Trophoblast cell (in vitro differentiated cells and primary cell): ENCODE results near the gene MYO10.

Experiments used
- DNase-seq, 2 donors: peaks; one replicate each; pipeline ENCODE4 v3.0.0-alpha.2; 2016
- H2AFZ ChIP-seq: 2 replicates; pipeline ENCODE4 v1.6.1; 2013; ENCODE audit warnings: low read length, moderate library complexity, mild to moderate bottlenecking; ENCODE audit not compliant: insufficient read depth, poor library complexity
- H2AK5ac ChIP-seq: 2 replicates; pipeline ENCODE4 v1.6.1; 2013; ENCODE audit warnings: mild to moderate bottlenecking, low read length
- H2BK120ac ChIP-seq: 2 replicates; pipeline ENCODE4 v1.6.1; 2013; ENCODE audit warnings: low read length, mild to moderate bottlenecking, moderate library complexity; ENCODE audit not compliant: insufficient read depth, poor library complexity
- H2BK12ac ChIP-seq: 2 replicates; pipeline ENCODE4 v1.6.1; 2013; ENCODE audit warnings: mild to moderate bottlenecking, low read length, moderate library complexity
- H2BK5ac ChIP-seq: 2 replicates; pipeline ENCODE4 v1.6.1; 2013; ENCODE audit warnings: low read length, low read depth, moderate library complexity, mild to moderate bottlenecking; ENCODE audit not compliant: poor library complexity
- H3K14ac ChIP-seq: 2 replicates; pipeline ENCODE4 v1.6.1; 2013; ENCODE audit warnings: mild to moderate bottlenecking, low read length
- H3K18ac ChIP-seq: 2 replicates; pipeline ENCODE4 v1.6.1; 2013; ENCODE audit warnings: mild to moderate bottlenecking, low read length
- H3K23ac ChIP-seq: 2 replicates; pipeline ENCODE4 v1.6.1; 2013; ENCODE audit warnings: low read length
- H3K27ac ChIP-seq: 2 replicates; pipeline ENCODE4 v1.5.1; 2013; ENCODE audit warnings: low read depth, mild to moderate bottlenecking, inconsistent platforms, low read length, moderate library complexity
- H3K27me3 ChIP-seq: 2 replicates; pipeline ENCODE4 v1.6.1; 2013; ENCODE audit warnings: inconsistent platforms, mild to moderate bottlenecking, low read length, moderate library complexity; ENCODE audit not compliant: insufficient read depth
- H3K36me3 ChIP-seq, 2 experiments: 1 replicate in 1 of 2; 2 replicates in 1 of 2; pipeline ENCODE4 v1.6.1; 2013; ENCODE audit warnings: low read length in 2 of 2, mild to moderate bottlenecking in 2 of 2, moderate library complexity in 1 of 2; ENCODE audit not compliant: insufficient read depth in 2 of 2, control insufficient read depth in 1 of 2
- H3K4ac ChIP-seq: 2 replicates; pipeline ENCODE4 v1.6.1; 2013; ENCODE audit warnings: low read depth, mild to moderate bottlenecking, low read length, moderate library complexity
- H3K4me1 ChIP-seq, 2 experiments: 1 replicate in 1 of 2; 2 replicates in 1 of 2; pipeline ENCODE4 v1.6.1; 2013; ENCODE audit warnings: low read length in 2 of 2, mild to moderate bottlenecking in 2 of 2, moderate library complexity in 1 of 2; ENCODE audit not compliant: insufficient read depth in 2 of 2, control insufficient read depth in 1 of 2
- H3K4me2 ChIP-seq: 2 replicates; pipeline ENCODE4 v1.6.1; 2013; ENCODE audit warnings: inconsistent platforms, mild to moderate bottlenecking, low read length, moderate library complexity
- H3K4me3 ChIP-seq: 2 replicates; pipeline ENCODE4 v1.5.1; 2013; ENCODE audit warnings: mild to moderate bottlenecking, low read depth, low read length, inconsistent platforms
- H3K79me1 ChIP-seq: one replicate; pipeline ENCODE4 v1.6.1; 2013; ENCODE audit warnings: low read length
- H3K79me2 ChIP-seq: 2 replicates; pipeline ENCODE4 v1.6.1; 2013; ENCODE audit warnings: low read length, mild to moderate bottlenecking; ENCODE audit not compliant: control insufficient read depth, insufficient read depth, poor library complexity
- H3K9ac ChIP-seq: 2 replicates; pipeline ENCODE4 v1.6.1; 2013; ENCODE audit warnings: mild to moderate bottlenecking, low read length
- H3K9me3 ChIP-seq: 2 replicates; pipeline ENCODE4 v1.6.1; 2013; ENCODE audit warnings: low read depth, mild to moderate bottlenecking, control low read depth, inconsistent platforms, low read length; ENCODE audit not compliant: insufficient read depth
- H4K12ac ChIP-seq: 2 replicates; pipeline ENCODE4 v1.6.1; 2013; ENCODE audit warnings: low read depth, mild to moderate bottlenecking, low read length, moderate library complexity
- H4K8ac ChIP-seq: 2 replicates; pipeline ENCODE4 v1.6.1; 2013; ENCODE audit warnings: low read depth, mild to moderate bottlenecking, low read length, moderate library complexity
- H4K91ac ChIP-seq: one replicate; pipeline ENCODE4 v1.6.1; 2013; ENCODE audit warnings: low read depth, mild to moderate bottlenecking, low read length, moderate library complexity
- WGBS: extraction: QIAGEN DNeasy Blood & Tissue Kit; methylation state at CpG from one replicate; pipeline ENCODE4 v1.1.7; 2013; ENCODE audit warnings: missing lambda C conversion rate; ENCODE audit not compliant: insufficient read length, insufficient coverage; ENCODE audit errors: extremely low coverage; 5-methylcytosine and 5-hydroxymethylcytosine counted together

Gene MYO10

GRCh38 chr5:16863469-16863946 lies 72.6 kb downstream of the MYO10 start:
- DNase-seq, result no peak
- Histone ChIP-seq H3K4me1 (peaks cover 14 to 18% of the 10 kb centered on the region in 2 experiments), H4K8ac (no peak overlapping the region), H3K27ac (no peak overlapping the region), H3K9ac (no peak overlapping the region), H3K18ac (no peak overlapping the region), H4K12ac (no peak overlapping the region), H2AFZ (no peak overlapping the region), H3K79me1 (no peaks in the 10 kb centered on the region), H3K14ac (no peak overlapping the region), H2BK5ac (no peak overlapping the region), H3K9me3 (peaks cover 3% of the 10 kb centered on the region), H3K4me3 (no peak overlapping the region), H3K4me2 (no peak overlapping the region), H2BK120ac (no peak overlapping the region), H3K4ac (no peak overlapping the region), H3K27me3 (no peaks in the 10 kb centered on the region), H4K91ac (no peak overlapping the region), H3K36me3 (peaks cover 0 to 2% of the 10 kb centered on the region in 2 experiments), H2BK12ac (no peak overlapping the region), H2AK5ac (no peak overlapping the region), H3K23ac (no peak overlapping the region), H3K79me2 (no peaks in the 10 kb centered on the region)
- WGBS, result no CpG with 5 or more reads among the region's 5 CpGs

GRCh38 chr5:16862777-16863176 lies 73.3 kb downstream of the MYO10 start:
- no peak overlapping the region for H2BK120ac ChIP-seq
- H4K91ac ChIP-seq, result no peak overlapping the region
- H4K12ac ChIP-seq, result no peak overlapping the region
- H3K79me1 ChIP-seq, result no peaks in the 10 kb centered on the region
- H4K8ac ChIP-seq, result no peak overlapping the region
- peaks cover 3% of the 10 kb centered on the region for H3K9me3 ChIP-seq
- H3K27ac ChIP-seq, result no peak overlapping the region
- H3K23ac ChIP-seq, result no peak overlapping the region
- H3K4me3 ChIP-seq, result no peak overlapping the region
- DNase-seq, result no peak
- no peaks in the 10 kb centered on the region for H3K79me2 ChIP-seq
- no CpG with 5 or more reads among the region's 3 CpGs for WGBS
- H3K4me2 ChIP-seq, result no peak overlapping the region
- no peak overlapping the region for H2AK5ac ChIP-seq
- no peak overlapping the region for H3K18ac ChIP-seq
- peaks cover 0 to 2% of the 10 kb centered on the region in 2 experiments for H3K36me3 ChIP-seq
- no peak overlapping the region for H3K4ac ChIP-seq
- H2AFZ ChIP-seq, result no peak overlapping the region
- H3K27me3 ChIP-seq, result no peaks in the 10 kb centered on the region
- H3K9ac ChIP-seq, result no peak overlapping the region
- no peak overlapping the region for H2BK5ac ChIP-seq
- no peak overlapping the region for H2BK12ac ChIP-seq
- peaks cover 14 to 18% of the 10 kb centered on the region in 2 experiments for H3K4me1 ChIP-seq
- no peak overlapping the region for H3K14ac ChIP-seq

- H2BK12ac ChIP-seq, result no peak overlapping the region
- no peak overlapping the region for H3K18ac ChIP-seq
- no peak overlapping the region for H2AFZ ChIP-seq
- H4K91ac ChIP-seq, result no peak overlapping the region
- no peak overlapping the region for H3K27ac ChIP-seq
- H3K4me2 ChIP-seq, result no peak overlapping the region
- peaks cover 3% of the 10 kb centered on the region for H3K9me3 ChIP-seq
- no peak overlapping the region for H2AK5ac ChIP-seq
- no peak overlapping the region for H4K8ac ChIP-seq
- peaks cover 0 to 2% of the 10 kb centered on the region in 2 experiments for H3K36me3 ChIP-seq
- H4K12ac ChIP-seq, result no peak overlapping the region
- H2BK5ac ChIP-seq, result no peak overlapping the region
- no peak overlapping the region for H3K4ac ChIP-seq
- no peaks in the 10 kb centered on the region for H3K79me1 ChIP-seq
- no peak overlapping the region for H3K4me3 ChIP-seq
- DNase-seq, result no peak
- H2BK120ac ChIP-seq, result no peak overlapping the region
- no peak overlapping the region for H3K9ac ChIP-seq
- H3K14ac ChIP-seq, result no peak overlapping the region
- no peaks in the 10 kb centered on the region for H3K27me3 ChIP-seq
- no peaks in the 10 kb centered on the region for H3K79me2 ChIP-seq
- H3K4me1 ChIP-seq, result peaks cover 6 to 8% of the 10 kb centered on the region in 2 experiments
- H3K23ac ChIP-seq, result no peak overlapping the region
Observed at GRCh38 chr5:16859346-16859745, 76.7 kb downstream of the MYO10 start.

- H2BK120ac ChIP-seq, result no peak overlapping the region
- no peak overlapping the region for H3K14ac ChIP-seq
- DNase-seq, result no peak
- H3K79me1 ChIP-seq, result no peaks in the 10 kb centered on the region
- H3K4me2 ChIP-seq, result no peak overlapping the region
- H3K4me1 ChIP-seq, result peaks cover 6 to 7% of the 10 kb centered on the region in 2 experiments
- no peak overlapping the region for H3K23ac ChIP-seq
- H4K91ac ChIP-seq, result no peak overlapping the region
- H3K9ac ChIP-seq, result no peak overlapping the region
- H3K18ac ChIP-seq, result no peak overlapping the region
- H3K4ac ChIP-seq, result no peak overlapping the region
- no peak overlapping the region for H3K4me3 ChIP-seq
- H2AFZ ChIP-seq, result no peak overlapping the region
- H2AK5ac ChIP-seq, result no peak overlapping the region
- no peak overlapping the region for H3K27ac ChIP-seq
- H2BK5ac ChIP-seq, result no peak overlapping the region
- peaks cover 0 to 2% of the 10 kb centered on the region in 2 experiments for H3K36me3 ChIP-seq
- no peak overlapping the region for H4K12ac ChIP-seq
- no peak overlapping the region for H4K8ac ChIP-seq
- no peaks in the 10 kb centered on the region for H3K27me3 ChIP-seq
- no CpG with 5 or more reads among the region's 6 CpGs for WGBS
- H3K79me2 ChIP-seq, result no peaks in the 10 kb centered on the region
- H2BK12ac ChIP-seq, result no peak overlapping the region
- peaks cover 3% of the 10 kb centered on the region for H3K9me3 ChIP-seq
Observed at GRCh38 chr5:16858151-16858550, 77.9 kb downstream of the MYO10 start.
